PC-3 (cell line): ENCODE results near the gene PCDH15. TPM values are rescaled to one million over a fixed set of nuclear protein-coding genes. Genes with fewer than 3 reads are reported as not detected.

Experiments
- ATAC-seq: fragments of 200-7000 bp; cut with Tn5 transposase; 2 replicates; pipeline ENCODE4 v1.9.1; 2020; ENCODE audit warnings: mild to moderate bottlenecking, moderate library complexity
- BruUV-seq: library from RNA; stranded (reverse); fragments of 400-500 nt; replicated peaks from 2 replicates; lab custom pipeline; 2021; lab: Mats Ljungman, UMichigan
- CTCF ChIA-PET: fragments of 300-600 bp; sonication (Branson Sonifier 250); formaldehyde crosslinking; loops from one replicate; lab custom pipeline; 2022; ENCODE audit warnings: antibody characterized with exemption; lab: Charles Lee
- POLR2A ChIA-PET: fragments of 300-600 bp; sonication (Branson Sonifier 250); formaldehyde crosslinking; loops from one replicate; lab custom pipeline; 2022; ENCODE audit warnings: antibody characterized with exemption; ENCODE audit not compliant: unreplicated experiment; lab: Charles Lee
- DNase-seq: peaks from one replicate; pipeline ENCODE4 v3.0.0-alpha.2; 2015
- H2AFZ ChIP-seq: fragments of 300-600 bp; sonication (generic); 2 replicates; pipeline ENCODE4 v1.6.0; 2016; ENCODE audit warnings: antibody characterized with exemption, low read length
- H3F3A ChIP-seq: fragments of 300-600 bp; sonication (generic); one replicate; pipeline ENCODE4 v1.6.0; 2017; ENCODE audit warnings: antibody characterized with exemption, low read length, control low read depth, mild to moderate bottlenecking; ENCODE audit not compliant: unreplicated experiment
- H3K27ac ChIP-seq: fragments of 300-600 bp; sonication (generic); 2 replicates; pipeline ENCODE4 v1.5.1; 2016; ENCODE audit warnings: mild to moderate bottlenecking, low read length
- H3K27me3 ChIP-seq: fragments of 300-600 bp; sonication (generic); 2 replicates; pipeline ENCODE4 v1.6.1; 2016; ENCODE audit warnings: low read length, mixed read lengths
- H3K36me3 ChIP-seq: fragments of 300-600 bp; sonication (generic); 2 replicates; pipeline ENCODE4 v1.6.1; 2016; ENCODE audit warnings: low read depth, mixed run types, low read length, mixed read lengths
- H3K4me1 ChIP-seq: fragments of 300-600 bp; sonication (generic); 2 replicates; pipeline ENCODE4 v1.5.1; 2016; ENCODE audit warnings: low read length; ENCODE audit not compliant: insufficient read depth
- H3K4me2 ChIP-seq: fragments of 300-600 bp; sonication (generic); 2 replicates; pipeline ENCODE4 v1.6.0; 2016; ENCODE audit warnings: low read length
- H3K4me3 ChIP-seq: fragments of 300-600 bp; sonication (generic); 2 replicates; pipeline ENCODE4 v1.5.1; 2016; ENCODE audit warnings: mild to moderate bottlenecking, low read length, mixed read lengths
- H3K79me2 ChIP-seq: fragments of 300-600 bp; sonication (generic); 2 replicates; pipeline ENCODE4 v1.6.1; 2017; ENCODE audit warnings: low read length, mixed read lengths
- H3K9ac ChIP-seq: fragments of 300-600 bp; sonication (generic); 2 replicates; pipeline ENCODE4 v1.6.0; 2016; ENCODE audit warnings: mild to moderate bottlenecking, low read length
- H3K9me2 ChIP-seq: fragments of 300-600 bp; sonication (generic); replicated peaks from 2 replicates; pipeline ENCODE4 v1.6.1; 2016; ENCODE audit warnings: mixed run types, low read length, mixed read lengths
- H3K9me3 ChIP-seq: fragments of 300-600 bp; sonication (generic); 2 replicates; pipeline ENCODE4 v1.6.1; 2016; ENCODE audit warnings: low read length, mixed read lengths
- H4K20me1 ChIP-seq: fragments of 300-600 bp; sonication (generic); 2 replicates; pipeline ENCODE4 v1.6.1; 2016; ENCODE audit warnings: low read length, mixed read lengths
- EZH2 ChIP-seq: fragments of 300-600 bp; sonication (generic); IDR thresholded peaks from one replicate; pipeline ENCODE4 v1.6.1; 2017; ENCODE audit warnings: antibody characterized with exemption, mild to moderate bottlenecking, low read length; ENCODE audit not compliant: unreplicated experiment
- EZH2phosphoT487 ChIP-seq: fragments of 300-600 bp; sonication (generic); IDR thresholded peaks from 2 replicates; pipeline ENCODE4 v1.6.1; 2018; ENCODE audit warnings: mild to moderate bottlenecking, antibody characterized with exemption, low read length, borderline replicate concordance
- intact Hi-C: fragments of 100-400 bp; cut with micrococcal nuclease; formaldehyde crosslinking; loops from 2 replicates; pipeline ENCODE4 v1.9.0; 2023
- total RNA-seq: library from RNA; depleted of rRNA; stranded (reverse); fragments of >200 nt; gene quantifications from 2 replicates; pipeline ENCODE4 v1.2.3, GENCODE V29; 2014
- TF ChIP-seq, protein P1 (sequence below): fragments of 300-600 bp; sonication (generic); conservative IDR thresholded peaks from 2 replicates; pipeline ENCODE4 v1.5.1; 2017; ENCODE audit warnings: antibody characterized with exemption, low read depth, mild to moderate bottlenecking, low read length

The PCDH15 gene
- total RNA-seq, 1 experiment from 2014 or later = not detected

DNA sequence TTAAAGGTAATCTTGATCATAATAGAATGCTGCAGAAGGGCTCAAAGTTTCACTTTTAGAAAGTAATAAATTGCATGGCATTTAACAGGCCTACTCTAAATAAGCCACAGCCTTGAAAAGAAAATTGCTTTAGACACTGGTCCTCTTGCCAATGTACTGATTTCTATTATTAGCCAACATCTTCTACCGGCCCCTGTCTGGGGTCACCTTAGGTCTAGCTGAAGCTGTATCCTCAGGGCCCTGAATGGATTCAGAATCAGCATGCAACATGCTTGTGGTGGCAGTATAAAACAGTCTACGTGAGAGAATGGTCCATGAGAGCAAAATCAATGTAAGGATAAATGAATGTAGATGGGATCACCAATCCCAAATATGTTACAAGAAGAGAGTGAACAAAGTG lies 541.9 kb downstream of the PCDH15 start:
- Histone ChIP-seq H3K4me1 (no peaks in the 10 kb centered on the region), H2AFZ (0 out of 2 replicates have a peak overlapping the region, but pooled peaks have one; percentile 7), H3K4me3 (no peak overlapping the region), H3K36me3 (no peaks in the 10 kb centered on the region), H3K27ac (no peak overlapping the region), H3K4me2 (no peak overlapping the region), H3K9ac (no peak overlapping the region), H3K9me3 (0 out of 2 replicates have a peak, but pooled peaks cover 3% of the 10 kb centered on the region), H4K20me1 (no peaks in the 10 kb centered on the region), H3K27me3 (no peaks in the 10 kb centered on the region), H3F3A (no peaks in the 10 kb centered on the region), H3K79me2 (no peaks in the 10 kb centered on the region), H3K9me2 (no peaks in the 10 kb centered on the region)
- CTCF ChIA-PET = no interaction called here
- intact Hi-C loops = no loop called here
- POLR2A ChIA-PET = no interaction called here
- no TSS peak for BruUV-seq
- no peak for ATAC-seq
- no peak for DNase-seq
- no peak for TF ChIP-seq EZH2phosphoT487
- no peak for TF ChIP-seq EZH2
- TF ChIP-seq, protein P1, sequence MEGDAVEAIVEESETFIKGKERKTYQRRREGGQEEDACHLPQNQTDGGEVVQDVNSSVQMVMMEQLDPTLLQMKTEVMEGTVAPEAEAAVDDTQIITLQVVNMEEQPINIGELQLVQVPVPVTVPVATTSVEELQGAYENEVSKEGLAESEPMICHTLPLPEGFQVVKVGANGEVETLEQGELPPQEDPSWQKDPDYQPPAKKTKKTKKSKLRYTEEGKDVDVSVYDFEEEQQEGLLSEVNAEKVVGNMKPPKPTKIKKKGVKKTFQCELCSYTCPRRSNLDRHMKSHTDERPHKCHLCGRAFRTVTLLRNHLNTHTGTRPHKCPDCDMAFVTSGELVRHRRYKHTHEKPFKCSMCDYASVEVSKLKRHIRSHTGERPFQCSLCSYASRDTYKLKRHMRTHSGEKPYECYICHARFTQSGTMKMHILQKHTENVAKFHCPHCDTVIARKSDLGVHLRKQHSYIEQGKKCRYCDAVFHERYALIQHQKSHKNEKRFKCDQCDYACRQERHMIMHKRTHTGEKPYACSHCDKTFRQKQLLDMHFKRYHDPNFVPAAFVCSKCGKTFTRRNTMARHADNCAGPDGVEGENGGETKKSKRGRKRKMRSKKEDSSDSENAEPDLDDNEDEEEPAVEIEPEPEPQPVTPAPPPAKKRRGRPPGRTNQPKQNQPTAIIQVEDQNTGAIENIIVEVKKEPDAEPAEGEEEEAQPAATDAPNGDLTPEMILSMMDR = no peak

DNA sequence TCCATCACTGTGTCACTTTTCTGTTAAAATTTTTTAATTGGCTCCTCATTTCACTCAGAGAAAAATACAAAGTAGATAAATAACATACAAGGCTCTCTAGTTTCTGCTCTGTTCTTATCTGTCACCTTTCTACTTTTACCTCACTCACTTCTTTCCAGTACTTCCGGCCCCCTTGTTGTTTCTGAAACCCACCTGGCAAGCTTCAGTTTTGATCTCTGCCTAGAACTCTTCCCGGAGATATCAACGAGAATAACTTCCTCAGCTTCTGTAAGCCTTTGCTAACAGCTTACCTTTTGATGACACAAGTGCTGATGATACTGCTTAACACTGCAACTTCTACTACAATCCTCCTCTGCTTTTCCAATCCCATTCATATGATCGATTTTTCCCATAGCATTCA lies 566.2 kb downstream of the PCDH15 start:
- no peak overlapping the region for H3K27ac ChIP-seq
- no peaks in the 10 kb centered on the region for H3K79me2 ChIP-seq
- no peak overlapping the region for H3K4me2 ChIP-seq
- no peaks in the 10 kb centered on the region for H3K27me3 ChIP-seq
- H3K36me3 ChIP-seq = no peaks in the 10 kb centered on the region
- ATAC-seq = no peak
- H3K9me2 ChIP-seq = no peaks in the 10 kb centered on the region
- TF ChIP-seq EZH2 (no peak), EZH2phosphoT487 (no peak)
- TF ChIP-seq, protein P1 = no peak
- no peak for DNase-seq
- 0 out of 2 replicates have a peak overlapping the region, but pooled peaks have one; percentile 3 for H2AFZ ChIP-seq
- H3K4me1 ChIP-seq = no peaks in the 10 kb centered on the region
- no TSS peak for BruUV-seq
- POLR2A ChIA-PET = no interaction called here
- H4K20me1 ChIP-seq = no peaks in the 10 kb centered on the region
- peaks cover 14% of the 10 kb centered on the region for H3K9me3 ChIP-seq
- no peaks in the 10 kb centered on the region for H3F3A ChIP-seq
- intact Hi-C loops = no loop called here
- no peak overlapping the region for H3K4me3 ChIP-seq
- CTCF ChIA-PET = no interaction called here
- H3K9ac ChIP-seq = no peak overlapping the region

DNA sequence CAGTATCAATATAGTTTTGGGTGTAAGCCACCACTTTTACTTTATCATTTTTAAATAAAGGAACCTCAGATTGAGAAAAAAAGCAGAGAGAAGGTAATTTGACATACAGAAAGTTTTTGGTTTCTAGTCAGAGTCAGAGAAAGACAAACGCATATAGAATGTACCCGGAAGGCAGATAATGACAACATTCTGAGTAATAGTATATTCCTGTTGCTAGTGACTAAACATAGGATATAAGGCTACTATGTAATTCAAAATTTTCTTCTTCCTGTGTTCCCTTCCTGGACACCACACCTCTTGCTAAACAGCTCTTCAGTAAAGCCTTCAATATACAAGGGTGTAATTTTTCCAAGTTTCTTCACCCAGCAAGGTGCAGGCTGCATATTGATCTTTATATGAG lies 597.6 kb downstream of the PCDH15 start:
- H2AFZ ChIP-seq = peak overlapping the region; percentile 54
- POLR2A ChIA-PET = interaction anchor here (0.6 kb wide), 2 partner anchors 13 to 81 kb away, joined by 4 read pairs; no protein-coding TSS in a partner anchor
- peak; percentile 95 for ATAC-seq

More for the DNA sequence above, 597.6 kb downstream of the PCDH15 start:
- CTCF ChIA-PET = no interaction called here
- no peaks in the 10 kb centered on the region for H3K27me3 ChIP-seq
- peak overlapping the region; percentile 4; the same call in 1 of the 2 replicates for H3K9ac ChIP-seq
- H3K4me1 ChIP-seq = peaks cover 20% of the 10 kb centered on the region
- no peaks in the 10 kb centered on the region for H3K79me2 ChIP-seq
- peak overlapping the region; percentile 70 for H3K27ac ChIP-seq
- intact Hi-C loops = loop anchor here (2.0 to 10.0 kb wide), 4 partner anchors 79 to 1319 kb away; no protein-coding TSS in a partner anchor
- H3K9me3 ChIP-seq = no peaks in the 10 kb centered on the region
- H3K4me3 ChIP-seq = peak overlapping the region; percentile 27
- no TSS peak for BruUV-seq
- H3K4me2 ChIP-seq = peak overlapping the region; percentile 61
- no peaks in the 10 kb centered on the region for H4K20me1 ChIP-seq
- no peaks in the 10 kb centered on the region for H3K36me3 ChIP-seq
- TF ChIP-seq, protein P1 = no peak
- no peak for TF ChIP-seq EZH2phosphoT487
- TF ChIP-seq EZH2 = no peak
- DNase-seq = peak; percentile 83
- no peaks in the 10 kb centered on the region for H3K9me2 ChIP-seq
- H3F3A ChIP-seq = no peaks in the 10 kb centered on the region
